ENCODE data around the gene RXFP4.

GRCh38 chr1:155932081-155932480 is 9.4 kb upstream of the RXFP4 start:
- TF ChIP-seq, protein P1, sequence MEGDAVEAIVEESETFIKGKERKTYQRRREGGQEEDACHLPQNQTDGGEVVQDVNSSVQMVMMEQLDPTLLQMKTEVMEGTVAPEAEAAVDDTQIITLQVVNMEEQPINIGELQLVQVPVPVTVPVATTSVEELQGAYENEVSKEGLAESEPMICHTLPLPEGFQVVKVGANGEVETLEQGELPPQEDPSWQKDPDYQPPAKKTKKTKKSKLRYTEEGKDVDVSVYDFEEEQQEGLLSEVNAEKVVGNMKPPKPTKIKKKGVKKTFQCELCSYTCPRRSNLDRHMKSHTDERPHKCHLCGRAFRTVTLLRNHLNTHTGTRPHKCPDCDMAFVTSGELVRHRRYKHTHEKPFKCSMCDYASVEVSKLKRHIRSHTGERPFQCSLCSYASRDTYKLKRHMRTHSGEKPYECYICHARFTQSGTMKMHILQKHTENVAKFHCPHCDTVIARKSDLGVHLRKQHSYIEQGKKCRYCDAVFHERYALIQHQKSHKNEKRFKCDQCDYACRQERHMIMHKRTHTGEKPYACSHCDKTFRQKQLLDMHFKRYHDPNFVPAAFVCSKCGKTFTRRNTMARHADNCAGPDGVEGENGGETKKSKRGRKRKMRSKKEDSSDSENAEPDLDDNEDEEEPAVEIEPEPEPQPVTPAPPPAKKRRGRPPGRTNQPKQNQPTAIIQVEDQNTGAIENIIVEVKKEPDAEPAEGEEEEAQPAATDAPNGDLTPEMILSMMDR (IDR thresholded peaks at IDR 0.05): no peak
- no peak for TF ChIP-seq EP300 (IDR thresholded peaks at IDR 0.05; ENCODE audit: low read depth)
- no peak for TF ChIP-seq POLR2AphosphoS5 (IDR thresholded peaks at IDR 0.05)
- TF ChIP-seq POLR2A (IDR thresholded peaks at IDR 0.05): no peak

Data from transverse colon (tissue), 4 donors.